K562 (cell line): Measurements from ENCODE around the gene CRYBA4. TPM values are rescaled to one million over a fixed set of nuclear protein-coding genes. Genes with fewer than 3 reads are reported as not detected.

Source experiments
- ATAC-seq: fragments of 200-7000 bp; cut with Tn5 transposase; 3 replicates; pipeline ENCODE4 v1.9.1; 2020; ENCODE audit warnings: moderate library complexity
- BruUV-seq: library from RNA; stranded (reverse); fragments of 400-500 nt; replicated peaks from 2 replicates; lab custom pipeline; 2021; lab: Mats Ljungman, UMichigan
- CTCF ChIA-PET: fragments of 300-600 bp; formaldehyde crosslinking; extraction: SDS; loops from one replicate; lab custom pipeline; 2021; ENCODE audit warnings: low intra/inter-chr PET ratio; lab: Yijun Ruan, JAX
- POLR2A ChIA-PET: fragments of 300-600, 350-650 bp; sonication (Branson Sonifier 250); formaldehyde crosslinking; extraction: SDS; loops from one replicate; lab custom pipeline; 2021; ENCODE audit warnings: antibody characterized with exemption, inconsistent platforms; lab: Yijun Ruan, JAX
- DNase-seq, 4 experiments: peaks; one replicate each; pipeline versions ENCODE4 v3.0.0 to v3.0.0-alpha.2; 2011 to 2018; ENCODE audit warnings: low spot score in 3 of 4, mixed read lengths in 3 of 4; ENCODE audit errors: extremely low read depth in 1 of 4
- FAIRE-seq: peaks from 2 replicates; lab custom pipeline; 2011; peaks lifted over from hg19 to GRCh38; lab: Jason Lieb, UNC
- H2AFZ ChIP-seq: 2 replicates; pipeline ENCODE4 v1.6.0; 2011; ENCODE audit warnings: low read depth, low read length, control low read depth, inconsistent platforms
- H3K27ac ChIP-seq: fragments of 200-600 bp; 3 replicates; pipeline ENCODE4 v1.8.0; 2011; ENCODE audit warnings: low read depth, mild to moderate bottlenecking, control low read depth, inconsistent platforms, low read length, moderate library complexity, mixed read lengths; ENCODE audit errors: extremely low read depth
- H3K27me3 ChIP-seq, 2 experiments: fragments of 300-600 bp in 1 of 2; 2 replicates in 1 of 2; 3 replicates in 1 of 2; pipeline versions ENCODE4 v1.6.0 to v1.8.0; 2011; ENCODE audit warnings: inconsistent platforms in 2 of 2, low read length in 2 of 2, mild to moderate bottlenecking in 1 of 2, mixed read lengths in 1 of 2, moderate library complexity in 1 of 2; ENCODE audit not compliant: control insufficient read depth in 2 of 2, insufficient read depth in 2 of 2
- H3K36me3 ChIP-seq: fragments of 300-600 bp; 3 replicates; pipeline ENCODE4 v1.8.0; 2011; ENCODE audit warnings: mild to moderate bottlenecking, low read length, inconsistent platforms; ENCODE audit not compliant: control insufficient read depth, insufficient read depth
- H3K4me1 ChIP-seq, 2 experiments: fragments of 200-600 bp in 1 of 2; replicated peaks in 1 of 2; 2 replicates in 1 of 2; 3 replicates in 1 of 2; pipeline versions ENCODE4 v1.5.1 to v1.8.0; 2011; ENCODE audit warnings: inconsistent platforms in 2 of 2, low read length in 2 of 2, mild to moderate bottlenecking in 1 of 2, mixed read lengths in 1 of 2, moderate library complexity in 1 of 2; ENCODE audit not compliant: control insufficient read depth in 2 of 2, insufficient read depth in 2 of 2
- H3K4me2 ChIP-seq: 2 replicates; pipeline ENCODE4 v1.6.1; 2011; ENCODE audit warnings: low read length, control low read depth, inconsistent platforms, mixed read lengths; ENCODE audit not compliant: insufficient read depth
- H3K4me3 ChIP-seq: fragments of 200-600 bp; sonication (generic), shearing (Covaris generic); 2 replicates; pipeline ENCODE4 v1.5.1; 2016; ENCODE audit warnings: control low read depth, inconsistent platforms
- H3K79me2 ChIP-seq: fragments of 200-600 bp; 3 replicates; pipeline ENCODE4 v1.8.0; 2011; ENCODE audit warnings: low read length, inconsistent platforms; ENCODE audit not compliant: control insufficient read depth, insufficient read depth
- H3K9ac ChIP-seq, 2 experiments: 2 replicates each; pipeline versions ENCODE4 v1.6.0 to v1.6.1; 2011; ENCODE audit warnings: low read depth in 2 of 2, low read length in 2 of 2, control low read depth in 1 of 2, inconsistent platforms in 1 of 2, mild to moderate bottlenecking in 1 of 2, mixed read lengths in 1 of 2; ENCODE audit not compliant: insufficient read depth in 1 of 2
- H3K9me1 ChIP-seq: one replicate; pipeline ENCODE4 v1.6.0; 2011; ENCODE audit warnings: inconsistent platforms, mild to moderate bottlenecking, low read length, moderate library complexity; ENCODE audit not compliant: control insufficient read depth, insufficient read depth
- H3K9me3 ChIP-seq: replicated peaks from 2 replicates; pipeline ENCODE4 v1.5.1; 2011; ENCODE audit warnings: low read depth, low read length, inconsistent platforms; ENCODE audit not compliant: control insufficient read depth, insufficient read depth
- H4K20me1 ChIP-seq: replicated peaks from 2 replicates; pipeline ENCODE4 v1.6.1; 2011; ENCODE audit warnings: low read length, inconsistent platforms, mixed read lengths; ENCODE audit not compliant: control insufficient read depth, insufficient read depth
- ARID1B ChIP-seq: fragments of 450-650 bp; IDR thresholded peaks from 2 replicates; pipeline ENCODE4 v1.6.1; 2016; ENCODE audit warnings: antibody characterized with exemption, mild to moderate bottlenecking, inconsistent platforms
- ATF4 ChIP-seq: fragments of 450-650 bp; formaldehyde crosslinking; IDR thresholded peaks from 2 replicates; pipeline ENCODE4 v1.4.0; 2022; ENCODE audit warnings: mild to moderate bottlenecking, moderate library complexity
- CBFA2T2 ChIP-seq: fragments of 450-650 bp; conservative IDR thresholded peaks from 2 replicates; pipeline ENCODE4 v1.6.1; 2017; ENCODE audit warnings: mild to moderate bottlenecking
- CTBP1 ChIP-seq: fragments of 450-650 bp; IDR thresholded peaks from 2 replicates; pipeline ENCODE4 v1.6.1; 2016; ENCODE audit warnings: borderline replicate concordance
- HDAC1 ChIP-seq, 2 experiments: fragments of 450-650 bp; IDR thresholded peaks; 2 replicates each; pipeline ENCODE4 v1.6.1; 2016 to 2017; ENCODE audit warnings: inconsistent platforms in 1 of 2, mild to moderate bottlenecking in 1 of 2, moderate library complexity in 1 of 2
- ILK ChIP-seq: fragments of 450-650 bp; IDR thresholded peaks from 2 replicates; pipeline ENCODE4 v1.6.1; 2016; ENCODE audit warnings: missing genetic modification characterization, low read depth, mild to moderate bottlenecking, missing compliant biosample characterization, moderate library complexity, borderline replicate concordance
- JUND ChIP-seq, 2 experiments: IDR thresholded peaks; 2 replicates in 1 of 2; 3 replicates in 1 of 2; pipeline ENCODE4 v1.6.1; 2011; ENCODE audit warnings: borderline replicate concordance in 2 of 2, low read depth in 2 of 2, low read length in 2 of 2, improper control_type of control experiment in 1 of 2, missing biosample characterization in 1 of 2, missing genetic modification characterization in 1 of 2, missing genetic modification reagents in 1 of 2
- L3MBTL2 ChIP-seq: fragments of 450-650 bp; IDR thresholded peaks from 2 replicates; pipeline ENCODE4 v1.6.1; 2016; ENCODE audit warnings: mild to moderate bottlenecking, moderate library complexity
- NFIC ChIP-seq: fragments of 450-650 bp; IDR thresholded peaks from 2 replicates; pipeline ENCODE4 v1.6.1; 2017; ENCODE audit warnings: mild to moderate bottlenecking, inconsistent platforms
- PHTF2 ChIP-seq: fragments of 250-450 bp; sonication (Bioruptor Pico); IDR thresholded peaks from 2 replicates; pipeline ENCODE4 v1.5.0; 2021; ENCODE audit warnings: mild to moderate bottlenecking
- SIN3A ChIP-seq, 2 experiments: fragments of 150-350 bp in 1 of 2; IDR thresholded peaks; 2 replicates each; pipeline ENCODE4 v1.6.1; 2011 to 2016; ENCODE audit warnings: borderline replicate concordance in 2 of 2, low read depth in 2 of 2, low read length in 2 of 2, mild to moderate bottlenecking in 2 of 2, moderate library complexity in 2 of 2; ENCODE audit not compliant: control insufficient read depth in 1 of 2
- SNIP1 ChIP-seq: fragments of 450-650 bp; IDR thresholded peaks from 2 replicates; pipeline ENCODE4 v1.7.1; 2017; ENCODE audit warnings: low read depth, mild to moderate bottlenecking
- USF2 ChIP-seq: sonication (generic); formaldehyde crosslinking; IDR thresholded peaks from 2 replicates; pipeline ENCODE4 v1.5.0; 2020; ENCODE audit warnings: missing genetic modification reagents
- ZNF134 ChIP-seq: fragments of 250-450 bp; sonication (Bioruptor Pico); conservative IDR thresholded peaks from 2 replicates; pipeline ENCODE4 v1.4.0; 2020
- ZNF282 ChIP-seq: sonication (generic); formaldehyde crosslinking; IDR thresholded peaks from 2 replicates; pipeline ENCODE4 v1.8.1; 2023; ENCODE audit warnings: missing genetic modification reagents
- ZNF431 ChIP-seq: sonication (generic); formaldehyde crosslinking; IDR thresholded peaks from 2 replicates; pipeline ENCODE4 v1.8.0; 2022; ENCODE audit warnings: mild to moderate bottlenecking, missing genetic modification reagents
- WGBS: fragments of 100-300 bp; shearing (Covaris generic); methylation state at CpG from one replicate; pipeline ENCODE4 v1.1.6; 2016; ENCODE audit warnings: low coverage, mixed read lengths; ENCODE audit not compliant: insufficient coverage; ENCODE audit errors: missing lambda C conversion rate; 5-methylcytosine and 5-hydroxymethylcytosine counted together
- in situ Hi-C: fragments of 300-500 bp; cut with MboI; formaldehyde crosslinking; loops from 4 replicates; pipeline ENCODE4 v1.15.0; 2018; ENCODE audit warnings: inconsistent platforms, mixed read lengths
- intact Hi-C: fragments of 100-400 bp; cut with micrococcal nuclease; formaldehyde crosslinking; loops from 2 replicates; pipeline ENCODE4 v1.14.2; 2022
- polyA plus RNA-seq, 8 experiments: library from polyadenylated mRNA; depleted of rRNA in 4 of 8; stranded (reverse) in 5 of 8; unstranded in 3 of 8; fragments of >200 nt; fragmentation: Nextera tagmentation in 2 of 8; fragmentation: Illumina TruSeq in 1 of 8; extraction: Ambion mirVana in 2 of 8; extraction: Trizol in 1 of 8; gene quantifications; 2 replicates each; pipeline versions ENCODE4 v1.2.1 to v1.2.3, GENCODE V29; 2011 to 2014; ENCODE audit warnings: inconsistent platforms in 1 of 8, missing spikeins in 1 of 8
- total RNA-seq, 7 experiments: library from RNA; depleted of rRNA in 6 of 7; stranded (reverse); fragments of >200 nt in 6 of 7; fragmentation: Illumina TruSeq in 2 of 7; extraction: Trizol in 2 of 7; gene quantifications; 2 replicates each; pipeline versions ENCODE4 v1.2.1 to v1.2.3, GENCODE V29; 2011 to 2021; ENCODE audit warnings: low replicate concordance in 1 of 7

The CRYBA4 gene
- total and polyA plus RNA-seq, 9 of the 15 experiments (the other 6 are each of a cell fraction or from before 2014, with no cell fraction given), result 0.59 to 3.3 (median 1.6) TPM

GRCh38 chr22:26658671-26659478, 37.1 kb downstream of the CRYBA4 start:
- H3K79me2 ChIP-seq, result no peaks in the 10 kb centered on the region
- H3K36me3 ChIP-seq, result no peaks in the 10 kb centered on the region
- H2AFZ ChIP-seq, result peak overlapping the region; percentile 64
- peak overlapping the region; percentile 68 for H3K4me2 ChIP-seq
- peak overlapping the region; percentile 29; the same call in 2 of the 3 replicates for H3K27ac ChIP-seq
- POLR2A ChIA-PET, result no interaction called here
- WGBS, result 4% methylated on average over 16 of the region's 27 CpGs
- intact Hi-C loops, result no loop called here
- H3K9me1 ChIP-seq, result no peaks in the 10 kb centered on the region
- H3K27me3 ChIP-seq, result no peaks in the 10 kb centered on the region; a peak in 1 of 5 replicates
- peak overlapping the region; percentile 17 to 21; a peak in 2 of 4 replicates for H3K9ac ChIP-seq
- H3K4me3 ChIP-seq, result peak overlapping the region; percentile 30
- DNase-seq, result peak; percentile 79 to 93 (median 82)
- no peaks in the 10 kb centered on the region for H4K20me1 ChIP-seq
- peak; percentile 95 for ATAC-seq
- CTCF ChIA-PET, result no interaction called here
- BruUV-seq, result no TSS peak
- peak; percentile 99 for FAIRE-seq
- in situ Hi-C loops, result no loop called here
- no peaks in the 10 kb centered on the region for H3K9me3 ChIP-seq
- peaks cover 13 to 22% of the 10 kb centered on the region in 2 experiments; a peak in 4 of 5 replicates for H3K4me1 ChIP-seq
- peak; percentile 56 for TF ChIP-seq L3MBTL2
- TF ChIP-seq ZNF431 (CRISPR knock-in tag), result 0 out of 2 replicates have a peak, but pooled peaks have one; percentile 26
- TF ChIP-seq PHTF2 (CRISPR knock-in tag), result no peak
- no peak for TF ChIP-seq ILK (tag)
- TF ChIP-seq SNIP1, result no peak
- TF ChIP-seq SIN3A (IDR thresholded peaks at IDR 0.05; ENCODE audit: borderline replicate concordance in 2 of 2, control insufficient read depth in 1 of 2, low read depth in 2 of 2, low read length in 2 of 2), result peak in 1 of 2 experiments; percentile 68; a peak in 1 of 4 replicates
- TF ChIP-seq ARID1B, result peak; percentile 81
- no peak for TF ChIP-seq ZNF282 (CRISPR knock-in tag)
- peak in 1 of 2 experiments; percentile 91; a peak in 2 of 4 replicates for TF ChIP-seq HDAC1 (IDR thresholded peaks at IDR 0.05)
- TF ChIP-seq ATF4 (CRISPR knock-in tag), result no peak
- TF ChIP-seq USF2 (CRISPR knock-in tag), result peak; percentile 80
- peak; percentile 98 for TF ChIP-seq CTBP1
- peak; percentile 94 for TF ChIP-seq JUND (IDR thresholded peaks at IDR 0.05; ENCODE audit: borderline replicate concordance, low read depth, low read length)
- peak; percentile 91; the same call in 2 of the 3 replicates for TF ChIP-seq JUND (tag; IDR thresholded peaks at IDR 0.05; ENCODE audit: borderline replicate concordance, low read depth, low read length)
- 0 out of 2 replicates have a peak, but pooled peaks have one; percentile 41 for TF ChIP-seq NFIC
- peak; percentile 65 for TF ChIP-seq CBFA2T2
- TF ChIP-seq ZNF134 (CRISPR knock-in tag), result no peak
